Mesendoderm (in vitro differentiated cells): ENCODE measurements around the gene LRRC10B.

Experiments
- DNase-seq: peaks from one replicate; pipeline ENCODE4 v3.0.0; 2013
- H2AK5ac ChIP-seq: 2 replicates; pipeline ENCODE4 v1.6.1; 2013; ENCODE audit warnings: low read length, inconsistent platforms
- H2BK120ac ChIP-seq: 2 replicates; pipeline ENCODE4 v1.6.1; 2013; ENCODE audit warnings: low read depth, mild to moderate bottlenecking, low read length, moderate library complexity, mixed read lengths
- H2BK15ac ChIP-seq: replicated peaks from 2 replicates; pipeline ENCODE4 v1.6.1; 2013; ENCODE audit warnings: low read depth, mild to moderate bottlenecking, moderate library complexity
- H2BK5ac ChIP-seq: 2 replicates; pipeline ENCODE4 v1.6.1; 2013; ENCODE audit warnings: low read length, inconsistent platforms
- H3K18ac ChIP-seq: 2 replicates; pipeline ENCODE4 v1.6.1; 2013; ENCODE audit warnings: mild to moderate bottlenecking, low read length, mixed read lengths
- H3K23ac ChIP-seq: one replicate; pipeline ENCODE4 v1.6.1; 2013; ENCODE audit warnings: low read length
- H3K27ac ChIP-seq: 2 replicates; pipeline ENCODE4 v1.5.1; 2013; ENCODE audit warnings: low read depth, mild to moderate bottlenecking, inconsistent platforms, low read length, moderate library complexity
- H3K27me3 ChIP-seq: 2 replicates; pipeline ENCODE4 v1.6.1; 2013; ENCODE audit warnings: low read length, control low read depth, mild to moderate bottlenecking, inconsistent platforms; ENCODE audit not compliant: insufficient read depth, poor library complexity
- H3K36me3 ChIP-seq: 2 replicates; pipeline ENCODE4 v1.6.1; 2013; ENCODE audit warnings: low read length, inconsistent platforms; ENCODE audit not compliant: control insufficient read depth, insufficient read depth
- H3K4ac ChIP-seq: one replicate; pipeline ENCODE4 v1.6.1; 2013; ENCODE audit warnings: low read depth, mild to moderate bottlenecking, low read length, moderate library complexity
- H3K4me1 ChIP-seq: 2 replicates; pipeline ENCODE4 v1.6.1; 2013; ENCODE audit warnings: low read depth, low read length, inconsistent platforms; ENCODE audit not compliant: control insufficient read depth
- H3K4me2 ChIP-seq: 2 replicates; pipeline ENCODE4 v1.6.1; 2013; ENCODE audit warnings: low read length
- H3K4me3 ChIP-seq: 2 replicates; pipeline ENCODE4 v1.5.1; 2013; ENCODE audit warnings: mild to moderate bottlenecking, low read length
- H3K56ac ChIP-seq: one replicate; pipeline ENCODE4 v1.6.1; 2013; ENCODE audit warnings: low read length
- H3K79me1 ChIP-seq: 2 replicates; pipeline ENCODE4 v1.6.1; 2013; ENCODE audit warnings: low read length, inconsistent platforms
- H3K79me2 ChIP-seq: 2 replicates; pipeline ENCODE4 v1.6.1; 2013; ENCODE audit warnings: mild to moderate bottlenecking, low read length; ENCODE audit not compliant: control insufficient read depth, insufficient read depth
- H3K9ac ChIP-seq: 2 replicates; pipeline ENCODE4 v1.6.1; 2013; ENCODE audit warnings: low read length, inconsistent platforms
- H4K5ac ChIP-seq: one replicate; pipeline ENCODE4 v1.6.1; 2013; ENCODE audit warnings: low read length
- H4K8ac ChIP-seq: one replicate; pipeline ENCODE4 v1.6.1; 2013; ENCODE audit warnings: low read depth, mild to moderate bottlenecking, control low read depth, low read length, moderate library complexity
- WGBS: extraction: QIAGEN DNeasy Blood & Tissue Kit; methylation state at CpG from one replicate; pipeline ENCODE4 v1.1.7; 2013; ENCODE audit warnings: low lambda C conversion rate, missing lambda C conversion rate; ENCODE audit not compliant: insufficient coverage; ENCODE audit errors: extremely low coverage; 5-methylcytosine and 5-hydroxymethylcytosine counted together

LRRC10B gene

GRCh38 chr11:61487342-61488025 is 21.1 kb upstream of the LRRC10B start:
- Histone ChIP-seq H3K4ac (no peak overlapping the region), H3K4me3 (no peak overlapping the region), H3K56ac (no peak overlapping the region), H4K8ac (no peak overlapping the region), H4K5ac (no peak overlapping the region), H2BK5ac (no peak overlapping the region), H3K23ac (no peak overlapping the region), H3K18ac (no peak overlapping the region), H3K79me2 (no peaks in the 10 kb centered on the region), H3K27me3 (no peaks in the 10 kb centered on the region), H2AK5ac (no peak overlapping the region), H2BK120ac (no peak overlapping the region), H3K4me2 (no peak overlapping the region), H2BK15ac (no peak overlapping the region), H3K36me3 (no peaks in the 10 kb centered on the region), H3K79me1 (no peaks in the 10 kb centered on the region), H3K9ac (no peak overlapping the region), H3K4me1 (peaks cover 2% of the 10 kb centered on the region), H3K27ac (no peak overlapping the region)
- no CpG with 5 or more reads among the region's 4 CpGs for WGBS
- DNase-seq = no peak

GRCh38 chr11:61488651-61489291 is 19.8 kb upstream of the LRRC10B start:
- WGBS = no CpG with 5 or more reads among the region's 19 CpGs
- DNase-seq = peak; percentile 71
- H3K4me3 ChIP-seq = no peak overlapping the region

GRCh38 chr11:61489833-61490721 is 18.5 kb upstream of the LRRC10B start:
- Histone ChIP-seq H2BK120ac (no peak overlapping the region), H2AK5ac (no peak overlapping the region), H3K79me2 (no peaks in the 10 kb centered on the region), H4K5ac (no peak overlapping the region), H3K23ac (no peak overlapping the region), H2BK5ac (no peak overlapping the region), H2BK15ac (no peak overlapping the region), H3K79me1 (no peaks in the 10 kb centered on the region), H3K56ac (no peak overlapping the region), H3K36me3 (no peaks in the 10 kb centered on the region), H3K9ac (no peak overlapping the region), H3K4me1 (peaks cover 2% of the 10 kb centered on the region), H3K4me2 (no peak overlapping the region), H3K18ac (no peak overlapping the region), H3K27ac (no peak overlapping the region), H3K27me3 (no peaks in the 10 kb centered on the region), H4K8ac (no peak overlapping the region), H3K4ac (no peak overlapping the region), H3K4me3 (no peak overlapping the region)
- peak; percentile 44 for DNase-seq
- WGBS = no CpG with 5 or more reads among the region's 13 CpGs

More at GRCh38 chr11:61488651-61489291, 19.8 kb upstream of the LRRC10B start:
- Histone ChIP-seq H3K4ac (no peak overlapping the region), H3K79me2 (no peaks in the 10 kb centered on the region), H3K23ac (no peak overlapping the region), H3K27ac (no peak overlapping the region), H3K9ac (peak overlapping the region; percentile 37), H4K8ac (no peak overlapping the region), H4K5ac (no peak overlapping the region), H3K27me3 (no peaks in the 10 kb centered on the region), H3K56ac (peak overlapping the region; percentile 47), H3K79me1 (no peaks in the 10 kb centered on the region), H3K18ac (no peak overlapping the region), H2AK5ac (no peak overlapping the region), H3K36me3 (no peaks in the 10 kb centered on the region), H2BK15ac (no peak overlapping the region), H3K4me1 (peaks cover 2% of the 10 kb centered on the region), H3K4me2 (peak overlapping the region; percentile 2), H2BK120ac (no peak overlapping the region), H2BK5ac (no peak overlapping the region)

GRCh38 chr11:61491736-61492395 is 16.7 kb upstream of the LRRC10B start:
- Histone ChIP-seq H3K9ac (no peak overlapping the region), H3K23ac (no peak overlapping the region), H4K8ac (no peak overlapping the region), H3K18ac (no peak overlapping the region), H3K79me1 (no peaks in the 10 kb centered on the region), H3K56ac (no peak overlapping the region), H3K4me3 (no peak overlapping the region), H4K5ac (no peak overlapping the region), H2AK5ac (no peak overlapping the region), H3K36me3 (no peaks in the 10 kb centered on the region), H2BK15ac (no peak overlapping the region), H2BK120ac (no peak overlapping the region), H3K4me1 (peaks cover 2% of the 10 kb centered on the region), H3K4ac (no peak overlapping the region), H3K27ac (no peak overlapping the region), H2BK5ac (no peak overlapping the region), H3K79me2 (no peaks in the 10 kb centered on the region), H3K27me3 (no peaks in the 10 kb centered on the region), H3K4me2 (no peak overlapping the region)
- WGBS = no CpG with 5 or more reads among the region's 12 CpGs
- DNase-seq = no peak

- no peak for DNase-seq
- WGBS = no CpG with 5 or more reads among the region's 9 CpGs
- no peaks in the 10 kb centered on the region for H3K4me1 ChIP-seq
- no peaks in the 10 kb centered on the region for H3K79me1 ChIP-seq
- H3K18ac ChIP-seq = no peak overlapping the region
- no peak overlapping the region for H4K8ac ChIP-seq
- H3K79me2 ChIP-seq = no peaks in the 10 kb centered on the region
- no peaks in the 10 kb centered on the region for H3K36me3 ChIP-seq
- no peak overlapping the region for H3K4ac ChIP-seq
- no peak overlapping the region for H2BK120ac ChIP-seq
- no peak overlapping the region for H2BK5ac ChIP-seq
- H3K4me3 ChIP-seq = no peak overlapping the region
- H2AK5ac ChIP-seq = no peak overlapping the region
- no peak overlapping the region for H3K23ac ChIP-seq
- H2BK15ac ChIP-seq = no peak overlapping the region
- H3K9ac ChIP-seq = no peak overlapping the region
- H3K27me3 ChIP-seq = no peaks in the 10 kb centered on the region
- no peak overlapping the region for H3K27ac ChIP-seq
- no peak overlapping the region for H3K56ac ChIP-seq
- no peak overlapping the region for H4K5ac ChIP-seq
- H3K4me2 ChIP-seq = no peak overlapping the region
Measured at GRCh38 chr11:61494381-61494961, 14.1 kb upstream of the LRRC10B start.
